Activated naive CD8-positive, alpha-beta T cell treated with anti-CD3 and anti-CD28 coated beads, Interleukin-2, amount 50 U/mL, for 24 hours (primary cell): ENCODE data around the gene TASP1.

Source experiments
- ATAC-seq: fragments of 150-1000 bp; cut with Tn5 transposase; one replicate; pipeline ENCODE4 v1.10.0; 2021
- DNase-seq: peaks from one replicate; pipeline ENCODE4 v3.0.0; 2021
- H3K27ac Mint-ChIP-seq: one replicate; pipeline ENCODE4 v1.8.0; 2021; ENCODE audit warnings: mild to moderate bottlenecking, mixed read lengths
- H3K27me3 Mint-ChIP-seq: one replicate; pipeline ENCODE4 v1.8.0; 2021; ENCODE audit warnings: mixed read lengths
- H3K36me3 Mint-ChIP-seq: one replicate; pipeline ENCODE4 v1.8.0; 2021; ENCODE audit warnings: low read depth, mixed read lengths
- H3K4me1 Mint-ChIP-seq: one replicate; pipeline ENCODE4 v1.8.0; 2021; ENCODE audit warnings: mixed read lengths
- H3K4me3 Mint-ChIP-seq: one replicate; pipeline ENCODE4 v1.8.0; 2021; ENCODE audit warnings: mild to moderate bottlenecking, moderate library complexity, mixed read lengths
- H3K9me3 Mint-ChIP-seq: one replicate; pipeline ENCODE4 v1.8.0; 2021; ENCODE audit warnings: mixed read lengths

Gene TASP1

DNA sequence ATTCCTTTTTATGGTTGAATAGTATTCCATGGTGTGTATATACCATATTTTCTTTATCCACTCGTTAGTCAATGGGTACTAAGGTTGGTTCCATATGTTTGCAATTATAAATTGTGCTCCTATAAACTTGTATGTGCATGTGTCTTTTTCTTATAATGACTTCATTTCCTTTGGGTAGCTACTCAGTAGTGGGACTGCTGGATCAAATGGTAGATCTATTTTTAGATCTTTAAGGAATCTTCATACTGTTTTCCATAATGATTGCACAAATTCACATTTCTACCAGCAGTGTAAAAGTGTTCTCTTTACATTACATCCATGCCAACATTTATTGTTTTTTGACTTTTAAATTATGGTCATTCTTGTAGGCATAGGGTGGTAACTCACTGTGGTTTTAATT is 164.3 kb downstream of the TASP1 start:
- Mint-ChIP-seq H3K9me3 (peaks cover 15% of the 10 kb centered on the region), H3K4me3 (no peak overlapping the region), H3K27me3 (no peaks in the 10 kb centered on the region), H3K27ac (no peak overlapping the region), H3K36me3 (peaks cover 33% of the 10 kb centered on the region), H3K4me1 (no peaks in the 10 kb centered on the region)
- no peak for ATAC-seq
- DNase-seq: no peak

DNA sequence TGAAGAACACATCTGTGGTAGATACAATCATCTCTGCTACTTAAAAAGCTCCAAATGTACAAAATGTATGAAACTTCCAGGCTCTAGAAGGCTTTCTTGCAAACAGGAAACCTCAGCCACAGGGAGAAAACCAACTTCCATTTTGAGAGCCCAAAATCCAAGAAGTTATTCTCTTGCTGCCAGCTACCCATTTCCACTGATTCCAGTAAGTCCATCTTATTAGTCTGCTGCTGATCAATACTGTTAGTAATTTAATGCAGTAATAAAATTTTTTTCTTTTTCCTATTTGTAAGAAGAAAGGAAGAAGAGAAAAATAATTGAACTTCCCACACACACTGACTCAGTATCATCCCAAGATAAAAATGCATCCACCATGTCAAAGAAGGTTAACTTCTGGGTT is 169.5 kb downstream of the TASP1 start:
- peaks cover 32% of the 10 kb centered on the region for H3K36me3 Mint-ChIP-seq
- no peaks in the 10 kb centered on the region for H3K27me3 Mint-ChIP-seq
- ATAC-seq (no peak), DNase-seq (no peak)
- no peak overlapping the region for H3K4me3 Mint-ChIP-seq
- no peaks in the 10 kb centered on the region for H3K4me1 Mint-ChIP-seq
- no peak overlapping the region for H3K27ac Mint-ChIP-seq
- peaks cover 15% of the 10 kb centered on the region for H3K9me3 Mint-ChIP-seq

DNA sequence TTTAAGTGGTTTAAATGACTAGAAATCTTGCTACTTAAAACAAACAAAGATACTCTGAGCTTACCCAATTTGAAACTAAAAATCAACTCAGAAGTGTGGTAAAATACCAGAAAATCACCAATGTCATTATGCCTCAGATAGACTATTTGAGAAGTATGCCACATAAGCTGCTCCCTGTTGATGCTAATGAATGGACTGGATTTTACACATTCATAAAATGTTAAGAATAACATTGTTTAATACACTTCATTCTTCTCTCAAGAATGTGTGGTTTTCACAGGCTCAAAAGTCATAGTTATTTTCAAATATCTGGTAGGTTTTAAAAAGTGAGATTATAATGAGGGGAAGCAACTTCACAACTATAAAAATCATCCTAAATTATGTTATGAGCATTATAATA is 170.6 kb downstream of the TASP1 start:
- no peaks in the 10 kb centered on the region for H3K27me3 Mint-ChIP-seq
- H3K36me3 Mint-ChIP-seq: peaks cover 29% of the 10 kb centered on the region
- H3K4me1 Mint-ChIP-seq: no peaks in the 10 kb centered on the region
- DNase-seq (no peak), ATAC-seq (no peak)
- no peak overlapping the region for H3K4me3 Mint-ChIP-seq
- no peak overlapping the region for H3K27ac Mint-ChIP-seq
- peaks cover 10% of the 10 kb centered on the region for H3K9me3 Mint-ChIP-seq

DNA sequence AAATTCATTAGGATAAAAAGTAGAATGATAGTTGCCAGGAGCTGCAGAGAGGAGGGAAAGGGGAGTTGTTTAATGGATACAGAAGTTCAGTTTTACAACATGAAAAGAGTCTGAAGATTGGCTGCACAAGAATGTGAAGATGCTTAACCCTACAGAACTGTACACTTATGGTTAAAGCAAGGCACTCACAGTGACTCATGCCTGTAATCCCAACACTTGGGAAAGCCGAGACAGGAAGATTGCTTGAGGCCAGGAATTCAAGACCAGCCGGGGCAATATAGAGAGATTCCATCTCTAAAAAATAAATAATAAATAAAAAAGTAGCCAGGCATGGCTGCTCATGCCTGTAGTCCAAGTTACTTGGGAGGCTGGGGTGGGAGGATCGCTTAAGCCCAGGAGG is 174.0 kb downstream of the TASP1 start:
- no peaks in the 10 kb centered on the region for H3K9me3 Mint-ChIP-seq
- H3K36me3 Mint-ChIP-seq: peaks cover 15% of the 10 kb centered on the region
- H3K27ac Mint-ChIP-seq: no peak overlapping the region
- no peak overlapping the region for H3K4me3 Mint-ChIP-seq
- H3K4me1 Mint-ChIP-seq: no peaks in the 10 kb centered on the region
- ATAC-seq (no peak), DNase-seq (no peak)
- H3K27me3 Mint-ChIP-seq: no peaks in the 10 kb centered on the region

DNA sequence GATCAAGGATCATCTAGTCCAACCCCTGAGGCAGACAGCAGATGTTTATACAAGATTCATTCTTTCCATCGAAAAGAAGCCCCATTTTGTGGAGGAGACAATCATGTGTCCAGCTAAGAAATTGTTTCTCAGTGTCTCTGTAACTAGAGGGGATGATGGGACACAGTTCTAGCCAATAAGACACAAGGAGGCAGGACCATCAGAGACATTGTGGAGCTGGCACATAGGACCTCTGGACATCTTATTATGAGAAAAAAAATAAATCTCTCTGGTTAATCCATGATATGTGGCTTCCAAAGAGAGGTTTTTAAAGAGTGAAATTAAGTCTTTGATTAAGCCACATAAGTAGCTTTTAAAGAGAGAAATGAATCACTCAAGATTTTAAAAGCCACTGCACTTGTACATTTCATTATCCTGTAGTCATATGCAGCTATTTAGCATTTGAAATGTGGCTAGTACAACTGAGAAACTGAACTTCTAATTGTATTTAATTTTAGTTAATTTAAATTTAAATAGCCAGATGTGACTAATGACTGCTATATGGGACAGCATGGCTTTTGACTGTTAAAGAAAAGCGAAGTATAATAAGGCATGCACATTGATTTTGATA is 176.8 kb downstream of the TASP1 start:
- Mint-ChIP-seq H3K36me3 (peaks cover 4% of the 10 kb centered on the region), H3K4me3 (no peak overlapping the region), H3K27me3 (no peaks in the 10 kb centered on the region), H3K4me1 (no peaks in the 10 kb centered on the region), H3K9me3 (no peaks in the 10 kb centered on the region), H3K27ac (no peak overlapping the region)
- DNase-seq (no peak), ATAC-seq (no peak)

DNA sequence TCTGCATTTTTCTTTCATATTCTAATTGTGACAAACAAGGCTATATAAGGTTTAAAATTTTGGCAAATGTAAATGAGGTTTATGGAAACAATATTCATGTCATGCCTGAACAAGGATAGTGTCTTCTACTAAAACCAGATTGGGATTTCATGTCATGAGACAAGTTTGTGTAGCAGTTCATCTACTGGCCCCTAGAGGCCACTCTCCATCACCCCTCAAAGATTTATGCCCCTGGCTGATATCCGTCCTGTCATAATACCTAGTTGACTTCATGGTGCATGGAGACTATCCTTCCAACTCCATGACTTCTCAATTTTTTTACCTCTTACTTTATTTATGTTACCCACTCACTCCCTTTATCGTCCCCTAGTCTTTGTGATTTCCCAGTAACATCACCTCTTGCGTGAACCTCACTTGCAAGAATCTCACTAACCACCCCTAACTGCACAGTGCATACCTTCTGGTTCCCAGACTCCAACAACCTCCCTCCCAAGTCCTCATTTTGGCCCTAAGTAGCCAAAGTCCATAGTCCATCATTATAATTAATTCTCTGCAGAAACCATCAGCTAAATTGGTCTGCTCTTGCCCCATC is 179.8 kb downstream of the TASP1 start:
- Mint-ChIP-seq H3K27ac (no peak overlapping the region), H3K36me3 (no peaks in the 10 kb centered on the region), H3K9me3 (no peaks in the 10 kb centered on the region), H3K4me3 (no peak overlapping the region), H3K27me3 (no peaks in the 10 kb centered on the region), H3K4me1 (no peaks in the 10 kb centered on the region)
- DNase-seq (peak; percentile 6), ATAC-seq (no peak)

DNA sequence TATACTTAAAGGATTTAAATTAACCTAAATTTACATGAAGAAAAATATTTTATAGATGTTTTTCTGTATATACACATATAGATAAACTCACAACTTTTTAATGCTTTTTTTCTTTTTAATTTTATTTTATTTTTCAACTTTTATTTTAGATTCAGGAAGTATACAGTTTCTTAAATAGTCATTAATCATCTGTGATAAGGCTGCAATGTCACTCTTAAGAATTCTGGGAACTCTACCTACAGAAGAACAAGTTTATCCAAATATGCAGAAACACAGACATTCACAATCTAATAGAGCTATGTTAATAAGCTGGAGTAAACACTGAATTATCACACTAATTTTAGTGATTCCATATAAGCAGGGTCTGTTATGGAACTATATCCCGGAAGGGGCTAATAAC is 181.2 kb downstream of the TASP1 start:
- H3K4me3 Mint-ChIP-seq: no peak overlapping the region
- no peaks in the 10 kb centered on the region for H3K27me3 Mint-ChIP-seq
- no peak overlapping the region for H3K27ac Mint-ChIP-seq
- no peaks in the 10 kb centered on the region for H3K4me1 Mint-ChIP-seq
- DNase-seq (no peak), ATAC-seq (no peak)
- H3K36me3 Mint-ChIP-seq: peaks cover 12% of the 10 kb centered on the region
- H3K9me3 Mint-ChIP-seq: peaks cover 8% of the 10 kb centered on the region

DNA sequence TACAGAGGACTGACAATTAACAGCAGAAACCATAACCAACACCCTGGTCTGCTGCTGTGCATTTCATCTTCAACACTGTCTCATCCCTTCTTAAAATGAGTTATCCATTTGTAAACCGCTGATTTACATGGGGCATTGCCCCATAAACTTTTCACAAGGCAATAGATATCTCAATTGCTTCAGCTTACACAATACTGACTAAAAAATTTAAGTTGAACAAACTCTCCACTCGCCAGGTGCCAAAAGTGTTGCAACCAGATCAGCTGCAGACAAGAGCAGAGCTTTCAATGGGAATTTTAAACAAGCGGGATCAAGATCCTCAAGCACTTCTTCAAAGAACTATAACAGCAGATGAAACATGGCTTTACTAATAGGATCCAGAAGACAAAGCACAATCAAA is 183.0 kb downstream of the TASP1 start:
- peaks cover 20% of the 10 kb centered on the region for H3K36me3 Mint-ChIP-seq
- H3K4me1 Mint-ChIP-seq: no peaks in the 10 kb centered on the region
- no peaks in the 10 kb centered on the region for H3K27me3 Mint-ChIP-seq
- no peak overlapping the region for H3K4me3 Mint-ChIP-seq
- ATAC-seq (no peak), DNase-seq (no peak)
- H3K9me3 Mint-ChIP-seq: peaks cover 9% of the 10 kb centered on the region
- H3K27ac Mint-ChIP-seq: no peak overlapping the region

DNA sequence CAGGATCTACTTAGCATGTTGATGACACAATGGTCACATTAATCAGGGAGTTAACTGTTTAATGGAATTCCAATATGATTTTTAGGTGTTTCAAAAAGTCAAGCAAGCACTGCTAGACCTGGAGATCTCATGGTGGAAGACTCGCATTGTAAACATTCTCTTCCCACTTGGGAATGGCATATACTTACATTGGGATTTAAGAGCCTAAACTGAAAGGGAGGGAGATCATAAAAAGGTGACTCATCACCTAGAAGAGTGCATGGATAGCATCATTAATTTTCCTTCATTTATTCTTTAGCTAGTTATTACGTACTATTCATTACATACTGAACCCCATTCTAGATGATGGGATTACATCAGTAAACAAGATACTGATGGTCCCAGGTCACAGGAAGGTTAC is 185.4 kb downstream of the TASP1 start:
- no peak overlapping the region for H3K27ac Mint-ChIP-seq
- peaks cover 9% of the 10 kb centered on the region for H3K9me3 Mint-ChIP-seq
- DNase-seq: no peak
- ATAC-seq: no peak
- H3K4me1 Mint-ChIP-seq: no peaks in the 10 kb centered on the region
- H3K4me3 Mint-ChIP-seq: no peak overlapping the region
- no peaks in the 10 kb centered on the region for H3K27me3 Mint-ChIP-seq
- peaks cover 20% of the 10 kb centered on the region for H3K36me3 Mint-ChIP-seq

DNA sequence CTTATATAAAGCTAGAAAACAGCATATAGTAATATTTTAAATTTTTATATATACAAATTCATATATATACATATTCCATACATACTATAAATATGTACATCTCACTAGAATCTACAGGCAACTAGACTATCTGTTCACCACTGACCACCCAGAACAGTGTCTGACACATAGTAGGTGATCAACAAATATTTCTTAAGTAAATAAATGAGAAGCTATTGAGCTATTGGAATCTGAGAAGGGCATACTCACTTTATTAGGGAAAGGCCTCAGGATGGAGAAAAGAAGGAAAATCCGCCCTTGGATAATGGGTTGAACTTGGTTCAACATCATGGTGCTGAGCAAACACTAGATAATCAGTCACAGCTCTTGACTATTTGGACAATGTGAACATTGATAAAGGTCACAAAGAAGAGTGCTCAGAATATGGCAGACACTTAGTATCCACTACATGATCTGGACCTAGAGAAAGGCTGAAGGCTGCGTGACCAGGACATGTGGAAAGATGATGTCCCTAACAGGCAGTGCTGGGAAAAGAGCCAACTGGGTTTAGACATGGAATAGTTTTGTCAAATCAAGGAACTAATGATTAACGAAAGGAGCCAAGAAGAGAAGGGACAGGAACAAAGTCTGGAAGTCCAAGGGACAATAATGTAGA is 186.1 kb downstream of the TASP1 start:
- H3K27ac Mint-ChIP-seq: no peak overlapping the region
- peaks cover 9% of the 10 kb centered on the region for H3K9me3 Mint-ChIP-seq
- DNase-seq: no peak
- H3K4me1 Mint-ChIP-seq: no peaks in the 10 kb centered on the region
- H3K4me3 Mint-ChIP-seq: no peak overlapping the region
- no peaks in the 10 kb centered on the region for H3K27me3 Mint-ChIP-seq
- peaks cover 20% of the 10 kb centered on the region for H3K36me3 Mint-ChIP-seq
- no peak for ATAC-seq

DNA sequence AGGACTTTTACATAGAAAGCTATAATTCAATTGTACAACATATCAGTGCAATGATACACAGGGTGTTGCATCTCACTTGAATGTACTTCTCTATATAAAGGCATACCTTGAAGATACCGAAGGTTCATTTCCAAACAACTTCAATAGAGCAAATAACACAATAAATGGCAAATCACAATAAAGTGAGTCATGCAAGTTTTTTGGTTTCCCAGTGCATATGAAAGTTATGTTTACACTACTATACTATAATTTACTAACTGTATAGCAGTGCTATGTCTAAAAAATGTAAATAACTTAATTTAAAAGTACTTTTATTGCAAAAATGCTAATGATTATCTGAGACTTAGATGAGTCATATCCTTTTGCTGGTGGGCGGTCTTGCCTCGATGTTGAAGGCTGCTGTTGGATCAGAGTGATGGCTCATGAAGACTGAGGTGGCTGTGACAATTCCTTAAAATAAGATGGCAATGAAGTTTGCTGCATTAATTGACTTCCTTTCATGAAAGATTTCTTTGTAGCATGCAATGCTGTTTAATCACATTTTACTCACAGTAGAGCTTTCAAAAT is 188.8 kb downstream of the TASP1 start:
- H3K4me3 Mint-ChIP-seq: no peak overlapping the region
- H3K27me3 Mint-ChIP-seq: no peaks in the 10 kb centered on the region
- DNase-seq (no peak), ATAC-seq (no peak)
- H3K36me3 Mint-ChIP-seq: peaks cover 20% of the 10 kb centered on the region
- no peak overlapping the region for H3K27ac Mint-ChIP-seq
- H3K4me1 Mint-ChIP-seq: no peaks in the 10 kb centered on the region
- H3K9me3 Mint-ChIP-seq: peaks cover 9% of the 10 kb centered on the region

DNA sequence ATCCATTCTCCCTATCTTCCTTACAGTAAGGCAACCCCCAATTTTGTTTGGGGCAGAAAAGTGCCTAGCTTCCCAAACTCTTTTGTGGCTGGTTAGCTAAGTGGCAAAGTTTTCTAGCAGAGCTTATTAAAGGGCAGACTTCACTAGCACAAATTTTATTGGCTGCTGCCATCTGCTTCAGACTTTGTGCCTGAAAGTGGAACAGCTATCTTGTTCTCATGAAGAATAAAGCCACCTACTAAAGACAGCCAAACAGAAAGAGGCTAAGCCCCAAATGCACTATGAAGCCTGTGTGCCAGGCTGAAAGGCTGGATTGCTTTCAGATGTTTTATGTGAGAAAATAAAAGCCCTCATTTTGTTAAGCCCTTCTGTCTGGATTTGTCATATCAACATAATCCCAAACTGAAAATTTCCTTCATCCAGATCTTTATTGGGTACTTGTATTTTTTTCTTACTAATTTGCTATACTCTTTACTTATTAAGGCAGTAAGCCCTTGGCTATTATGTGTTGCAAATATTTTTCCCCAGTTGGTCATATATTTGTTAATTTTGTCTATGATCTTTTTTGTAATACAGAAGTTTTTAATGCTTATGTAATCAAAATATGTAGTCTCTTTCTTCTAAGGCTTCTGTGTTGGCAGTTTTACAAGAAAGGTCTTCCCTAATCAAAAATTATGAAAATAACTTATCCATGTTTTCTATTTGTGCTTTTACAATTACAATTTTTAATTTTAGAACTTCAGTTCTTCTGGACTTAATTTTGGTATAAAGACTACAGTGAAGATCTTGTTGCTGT is 191.1 kb downstream of the TASP1 start:
- Mint-ChIP-seq H3K27me3 (no peaks in the 10 kb centered on the region), H3K4me1 (no peaks in the 10 kb centered on the region), H3K36me3 (peaks cover 9% of the 10 kb centered on the region), H3K4me3 (no peak overlapping the region), H3K9me3 (peaks cover 2% of the 10 kb centered on the region), H3K27ac (no peak overlapping the region)
- no peak for DNase-seq
- no peak for ATAC-seq

DNA sequence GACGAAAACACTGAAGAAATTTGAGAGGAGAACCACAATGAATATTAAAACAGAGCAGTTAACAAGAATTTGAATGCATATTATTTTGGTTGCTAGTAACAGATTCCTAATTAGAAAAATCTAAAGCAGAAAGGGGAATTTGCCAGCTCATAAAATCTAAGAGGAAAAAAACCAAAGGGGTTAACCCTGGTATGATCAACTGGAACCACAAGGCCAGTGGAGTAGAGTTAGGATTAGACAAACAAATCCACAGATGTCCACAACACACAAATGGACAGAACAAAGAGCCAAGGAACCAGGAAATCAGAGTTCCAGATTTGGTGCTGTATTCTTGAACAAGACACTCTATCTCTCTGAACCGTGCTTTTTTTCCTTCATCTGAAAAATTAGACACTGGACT is 195.0 kb downstream of the TASP1 start:
- Mint-ChIP-seq H3K27ac (no peak overlapping the region), H3K4me3 (no peak overlapping the region), H3K36me3 (peaks cover 19% of the 10 kb centered on the region), H3K27me3 (no peaks in the 10 kb centered on the region), H3K4me1 (no peaks in the 10 kb centered on the region), H3K9me3 (peaks cover 27% of the 10 kb centered on the region)
- ATAC-seq (no peak), DNase-seq (no peak)

DNA sequence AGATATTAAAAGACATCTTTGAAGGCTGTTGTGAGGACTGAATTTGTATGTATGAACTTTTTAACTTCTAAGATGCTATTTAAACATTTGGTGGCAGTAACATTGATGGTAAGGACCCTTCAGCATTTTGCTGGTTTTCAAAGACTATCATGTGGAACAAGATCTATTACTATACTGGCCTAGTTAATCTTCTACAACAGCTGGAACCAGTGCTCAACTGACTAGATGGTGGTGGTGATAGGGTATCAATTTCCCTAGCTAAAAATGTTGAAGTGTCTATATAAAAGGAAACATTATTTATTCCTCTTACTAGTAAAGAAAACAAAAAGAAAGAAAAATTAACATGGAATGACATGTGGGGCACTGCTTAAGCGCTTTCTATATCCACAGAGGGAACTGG is 195.7 kb downstream of the TASP1 start:
- Mint-ChIP-seq H3K4me1 (no peaks in the 10 kb centered on the region), H3K27ac (no peak overlapping the region), H3K27me3 (no peaks in the 10 kb centered on the region), H3K9me3 (peaks cover 27% of the 10 kb centered on the region), H3K4me3 (no peak overlapping the region), H3K36me3 (peaks cover 19% of the 10 kb centered on the region)
- ATAC-seq (no peak), DNase-seq (no peak)

DNA sequence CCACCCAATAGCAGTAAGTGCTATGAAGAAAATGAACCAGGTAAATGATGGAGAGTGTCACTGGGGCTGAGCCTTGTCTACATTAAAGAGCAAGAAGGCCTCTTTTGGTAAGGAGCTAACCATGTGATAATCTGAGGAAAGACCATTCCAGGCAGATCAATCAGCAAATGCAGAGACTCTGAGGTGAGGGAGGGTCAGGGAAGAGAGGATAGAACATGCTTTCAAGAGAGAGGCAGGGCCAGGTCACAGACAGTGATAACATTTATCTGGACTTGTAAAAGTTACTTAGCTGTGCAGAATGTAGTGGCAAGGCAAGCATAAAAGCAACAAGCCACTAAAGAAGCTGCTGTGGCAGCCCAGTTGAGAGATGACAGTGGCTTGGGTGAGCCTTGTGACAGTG is 197.3 kb downstream of the TASP1 start:
- no peaks in the 10 kb centered on the region for H3K27me3 Mint-ChIP-seq
- DNase-seq (no peak), ATAC-seq (no peak)
- H3K9me3 Mint-ChIP-seq: peaks cover 27% of the 10 kb centered on the region
- no peak overlapping the region for H3K4me3 Mint-ChIP-seq
- no peak overlapping the region for H3K27ac Mint-ChIP-seq
- no peaks in the 10 kb centered on the region for H3K4me1 Mint-ChIP-seq
- peaks cover 19% of the 10 kb centered on the region for H3K36me3 Mint-ChIP-seq
